Measurements from ENCODE around the gene RASSF5.

RASSF5 gene

DNA sequence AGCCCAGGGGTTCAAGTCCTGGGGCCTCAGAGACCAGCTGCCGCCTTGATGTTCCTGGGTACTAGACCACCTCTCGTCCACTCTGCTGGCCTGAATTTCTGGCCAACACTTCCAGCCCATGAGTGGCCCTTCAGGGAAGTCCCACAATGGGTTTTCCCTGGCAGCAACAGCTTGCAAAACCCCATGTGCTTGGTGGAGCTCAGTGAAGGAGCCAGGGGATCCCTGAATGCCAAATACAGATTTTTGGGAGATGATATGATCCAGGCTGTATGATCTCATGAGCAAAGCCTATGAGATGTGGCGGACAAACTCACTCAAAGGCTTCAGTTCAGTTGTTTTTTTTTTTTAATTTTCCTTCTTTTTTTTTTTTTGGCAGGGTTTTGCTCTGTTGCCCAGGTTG lies 9.6 kb upstream of the RASSF5 start:
- peaks cover 2% of the 10 kb centered on the region; the same call in 1 of the 2 replicates for H3K36me3 ChIP-seq (ENCODE audit: control insufficient read depth, low read length)
- H3K4me1 ChIP-seq (ENCODE audit: control insufficient read depth, low read length), result peaks cover 37% of the 10 kb centered on the region
- no peaks in the 10 kb centered on the region for H3F3A ChIP-seq (ENCODE audit: control insufficient read depth, insufficient read depth)
- peaks cover 6% of the 10 kb centered on the region for H3K27me3 ChIP-seq (ENCODE audit: control insufficient read depth, low read length)
- H3K4me3 ChIP-seq (ENCODE audit: low read length), result peak overlapping the region; percentile 34; the same call in 1 of the 2 replicates
- no peaks in the 10 kb centered on the region for H3K9me2 ChIP-seq (replicated peaks; ENCODE audit: control insufficient read depth, low read length)
- H4K20me1 ChIP-seq (ENCODE audit: control insufficient read depth, insufficient read depth, low read depth, low read length), result peaks cover 12% of the 10 kb centered on the region
- no peak for TF ChIP-seq EZH2phosphoT487 (IDR thresholded peaks at IDR 0.05; ENCODE audit: borderline replicate concordance, low read length)
- TF ChIP-seq, protein P1, sequence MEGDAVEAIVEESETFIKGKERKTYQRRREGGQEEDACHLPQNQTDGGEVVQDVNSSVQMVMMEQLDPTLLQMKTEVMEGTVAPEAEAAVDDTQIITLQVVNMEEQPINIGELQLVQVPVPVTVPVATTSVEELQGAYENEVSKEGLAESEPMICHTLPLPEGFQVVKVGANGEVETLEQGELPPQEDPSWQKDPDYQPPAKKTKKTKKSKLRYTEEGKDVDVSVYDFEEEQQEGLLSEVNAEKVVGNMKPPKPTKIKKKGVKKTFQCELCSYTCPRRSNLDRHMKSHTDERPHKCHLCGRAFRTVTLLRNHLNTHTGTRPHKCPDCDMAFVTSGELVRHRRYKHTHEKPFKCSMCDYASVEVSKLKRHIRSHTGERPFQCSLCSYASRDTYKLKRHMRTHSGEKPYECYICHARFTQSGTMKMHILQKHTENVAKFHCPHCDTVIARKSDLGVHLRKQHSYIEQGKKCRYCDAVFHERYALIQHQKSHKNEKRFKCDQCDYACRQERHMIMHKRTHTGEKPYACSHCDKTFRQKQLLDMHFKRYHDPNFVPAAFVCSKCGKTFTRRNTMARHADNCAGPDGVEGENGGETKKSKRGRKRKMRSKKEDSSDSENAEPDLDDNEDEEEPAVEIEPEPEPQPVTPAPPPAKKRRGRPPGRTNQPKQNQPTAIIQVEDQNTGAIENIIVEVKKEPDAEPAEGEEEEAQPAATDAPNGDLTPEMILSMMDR (IDR thresholded peaks at IDR 0.05; ENCODE audit: low read depth, low read length, poor library complexity, severe bottlenecking), result no peak
- H3K9me3 ChIP-seq (ENCODE audit: control insufficient read depth, insufficient read depth, low read length), result no peaks in the 10 kb centered on the region
- no peak overlapping the region for H3K27ac ChIP-seq (ENCODE audit: low read depth, low read length)
- peak overlapping the region; percentile 58 for H3K4me2 ChIP-seq (ENCODE audit: low read length)
- no peaks in the 10 kb centered on the region for H3K79me2 ChIP-seq (ENCODE audit: control insufficient read depth, low read length)

DNA sequence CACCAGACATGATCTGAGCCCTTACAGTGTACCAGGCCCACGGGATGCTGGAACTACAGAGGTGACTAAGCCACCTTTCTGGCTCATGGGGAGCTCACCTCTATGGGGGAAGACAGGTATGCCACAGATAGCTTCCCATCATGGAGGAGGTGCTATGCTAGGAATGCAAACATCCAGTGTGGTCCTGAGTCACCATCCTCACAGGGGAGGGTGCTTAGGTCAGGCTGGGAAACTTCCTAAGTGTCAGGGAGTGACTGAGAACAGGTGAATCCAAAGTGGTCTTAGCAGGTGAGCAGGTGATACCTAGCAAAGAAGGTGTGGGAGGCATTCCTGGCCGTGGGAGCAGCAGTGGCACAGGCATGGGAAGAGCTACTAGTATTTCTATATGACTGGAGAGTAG lies 8.6 kb upstream of the RASSF5 start:
- H3K4me3 ChIP-seq (ENCODE audit: low read length), result no peak overlapping the region
- H3K9me3 ChIP-seq (ENCODE audit: control insufficient read depth, insufficient read depth, low read length), result no peaks in the 10 kb centered on the region
- H3K4me2 ChIP-seq (ENCODE audit: low read length), result no peak overlapping the region
- H3K27ac ChIP-seq (ENCODE audit: low read depth, low read length), result no peak overlapping the region
- H3K79me2 ChIP-seq (ENCODE audit: control insufficient read depth, low read length), result no peaks in the 10 kb centered on the region
- no peaks in the 10 kb centered on the region for H3K9me2 ChIP-seq (replicated peaks; ENCODE audit: control insufficient read depth, low read length)
- peaks cover 12% of the 10 kb centered on the region for H4K20me1 ChIP-seq (ENCODE audit: control insufficient read depth, insufficient read depth, low read depth, low read length)
- H3K4me1 ChIP-seq (ENCODE audit: control insufficient read depth, low read length), result peaks cover 37% of the 10 kb centered on the region
- H3K27me3 ChIP-seq (ENCODE audit: control insufficient read depth, low read length), result peaks cover 16% of the 10 kb centered on the region
- no peak for TF ChIP-seq EZH2phosphoT487 (IDR thresholded peaks at IDR 0.05; ENCODE audit: borderline replicate concordance, low read length)
- TF ChIP-seq, protein P1 (IDR thresholded peaks at IDR 0.05; ENCODE audit: low read depth, low read length, poor library complexity, severe bottlenecking), result no peak
- no peaks in the 10 kb centered on the region for H3F3A ChIP-seq (ENCODE audit: control insufficient read depth, insufficient read depth)
- H3K36me3 ChIP-seq (ENCODE audit: control insufficient read depth, low read length), result 0 out of 2 replicates have a peak, but pooled peaks cover 2% of the 10 kb centered on the region

DNA sequence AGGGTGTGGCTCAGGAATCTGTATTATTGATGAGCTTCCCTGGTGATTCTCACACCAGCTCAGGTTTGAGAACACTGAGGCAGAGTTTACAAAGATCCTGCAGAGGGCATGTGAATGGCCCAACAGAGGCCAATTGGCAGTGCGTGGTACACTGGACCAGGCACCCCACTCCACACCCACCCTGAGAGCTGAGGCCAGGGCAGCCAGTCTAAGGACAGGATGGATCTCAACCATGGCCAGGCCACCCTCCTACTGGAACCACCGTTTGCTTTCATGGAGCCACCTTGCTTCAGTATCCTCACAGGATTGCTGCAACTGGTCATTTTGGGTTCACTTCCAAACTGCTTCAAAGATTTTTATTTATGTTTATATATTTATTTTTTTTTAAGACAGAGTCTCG lies 7.3 kb upstream of the RASSF5 start:
- Histone ChIP-seq H3K4me3 (ENCODE audit: low read length) (no peak overlapping the region), H3K36me3 (ENCODE audit: control insufficient read depth, low read length) (0 out of 2 replicates have a peak, but pooled peaks cover 1% of the 10 kb centered on the region), H3K27me3 (ENCODE audit: control insufficient read depth, low read length) (peaks cover 29% of the 10 kb centered on the region), H3K4me2 (ENCODE audit: low read length) (no peak overlapping the region), H3K9me3 (ENCODE audit: control insufficient read depth, insufficient read depth, low read length) (no peaks in the 10 kb centered on the region), H3F3A (ENCODE audit: control insufficient read depth, insufficient read depth) (no peaks in the 10 kb centered on the region), H4K20me1 (ENCODE audit: control insufficient read depth, insufficient read depth, low read depth, low read length) (peaks cover 10% of the 10 kb centered on the region), H3K9me2 (replicated peaks; ENCODE audit: control insufficient read depth, low read length) (no peaks in the 10 kb centered on the region), H3K4me1 (ENCODE audit: control insufficient read depth, low read length) (peaks cover 32% of the 10 kb centered on the region), H3K27ac (ENCODE audit: low read depth, low read length) (no peak overlapping the region), H3K79me2 (ENCODE audit: control insufficient read depth, low read length) (no peaks in the 10 kb centered on the region)
- TF ChIP-seq, protein P1 (IDR thresholded peaks at IDR 0.05; ENCODE audit: low read depth, low read length, poor library complexity, severe bottlenecking), result no peak
- no peak for TF ChIP-seq EZH2phosphoT487 (IDR thresholded peaks at IDR 0.05; ENCODE audit: borderline replicate concordance, low read length)

Data from DOHH2 (cell line).